DND-41 (cell line): Measurements from ENCODE around the gene LHX5.

Source experiments
- ATAC-seq: fragments of 200-7000 bp; cut with Tn5 transposase; 3 replicates; pipeline ENCODE4 v1.9.1; 2021; ENCODE audit warnings: low read depth; ENCODE audit not compliant: insufficient read depth
- DNase-seq: peaks from one replicate; pipeline ENCODE4 v3.0.0-alpha.2; 2020
- H2AFZ ChIP-seq: 2 replicates; pipeline ENCODE4 v1.6.0; 2012; ENCODE audit warnings: low read depth, low read length
- H3K27ac ChIP-seq: 2 replicates; pipeline ENCODE4 v1.5.1; 2012; ENCODE audit warnings: low read length, inconsistent platforms
- H3K27me3 ChIP-seq: fragments of 200-600 bp; sonication (generic); 2 replicates; pipeline ENCODE4 v1.6.0; 2012; ENCODE audit warnings: low read length, mild to moderate bottlenecking, inconsistent platforms; ENCODE audit not compliant: insufficient read depth, poor library complexity
- H3K36me3 ChIP-seq: 2 replicates; pipeline ENCODE4 v1.5.1; 2012; ENCODE audit warnings: low read length, inconsistent platforms; ENCODE audit not compliant: insufficient read depth
- H3K4me1 ChIP-seq: 2 replicates; pipeline ENCODE4 v1.5.1; 2012; ENCODE audit warnings: mild to moderate bottlenecking, low read length; ENCODE audit not compliant: insufficient read depth
- H3K4me2 ChIP-seq: 2 replicates; pipeline ENCODE4 v1.6.0; 2012; ENCODE audit warnings: mild to moderate bottlenecking, moderate library complexity, low read length, inconsistent platforms; ENCODE audit not compliant: insufficient read depth
- H3K4me3 ChIP-seq, 2 experiments: fragments of 200-600 bp in 1 of 2; shearing (Covaris generic) in 1 of 2; 2 replicates each; pipeline ENCODE4 v1.5.1; 2012 to 2016; ENCODE audit warnings: inconsistent platforms in 2 of 2, low read length in 2 of 2, mild to moderate bottlenecking in 2 of 2, low read depth in 1 of 2, moderate library complexity in 1 of 2
- H3K79me2 ChIP-seq: 2 replicates; pipeline ENCODE4 v1.6.0; 2012; ENCODE audit warnings: low read length, inconsistent platforms; ENCODE audit not compliant: insufficient read depth
- H3K9ac ChIP-seq: 2 replicates; pipeline ENCODE4 v1.6.0; 2012; ENCODE audit warnings: low read depth, mild to moderate bottlenecking, inconsistent platforms, low read length, moderate library complexity
- H3K9me3 ChIP-seq: 2 replicates; pipeline ENCODE4 v1.5.1; 2012; ENCODE audit warnings: low read length, moderate library complexity, mild to moderate bottlenecking, inconsistent platforms; ENCODE audit not compliant: insufficient read depth, severe bottlenecking
- H4K20me1 ChIP-seq: 2 replicates; pipeline ENCODE4 v1.6.0; 2012; ENCODE audit warnings: low read length; ENCODE audit not compliant: insufficient read depth
- CTCF ChIP-seq: IDR thresholded peaks from 2 replicates; pipeline ENCODE4 v1.5.1; 2012; ENCODE audit warnings: borderline replicate concordance, low read length, moderate library complexity, mild to moderate bottlenecking; ENCODE audit not compliant: poor library complexity, severe bottlenecking; ENCODE audit errors: extremely low read depth
- EZH2 ChIP-seq: IDR thresholded peaks from 3 replicates; pipeline ENCODE4 v1.6.1; 2012; ENCODE audit warnings: borderline replicate concordance, low read depth, mild to moderate bottlenecking, moderate library complexity, low read length, inconsistent platforms; ENCODE audit not compliant: severe bottlenecking

LHX5 gene

GRCh38 chr12:113428482-113428881 lies 43.2 kb downstream of the LHX5 start:
- no peak for ATAC-seq
- TF ChIP-seq CTCF (no peak), EZH2 (no peak)

DNA sequence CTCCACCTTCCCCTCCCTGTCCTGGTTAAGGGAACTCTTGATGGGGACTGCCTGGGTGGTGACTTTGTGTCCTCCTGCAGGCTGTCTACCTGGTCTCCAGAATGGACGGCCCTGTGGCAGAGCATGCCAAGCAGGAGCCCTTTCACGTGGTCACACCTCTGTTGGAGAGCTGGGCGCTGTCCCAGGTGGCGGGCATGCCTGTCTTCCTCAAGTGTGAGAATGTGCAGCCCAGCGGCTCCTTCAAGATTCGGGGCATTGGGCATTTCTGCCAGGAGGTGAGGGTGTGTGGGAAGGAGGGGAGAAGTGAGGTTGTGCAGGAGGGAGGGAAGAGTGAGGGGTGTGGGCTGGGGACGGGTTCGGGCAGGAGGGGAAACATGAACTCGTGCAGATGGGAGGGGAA lies 43.8 kb downstream of the LHX5 start:
- no peaks in the 10 kb centered on the region for H3K4me1 ChIP-seq
- no peak for DNase-seq
- H3K4me3 ChIP-seq, result no peak overlapping the region
- TF ChIP-seq CTCF, result no peak
- no peak for TF ChIP-seq EZH2
- no peaks in the 10 kb centered on the region for H3K36me3 ChIP-seq
- H3K4me2 ChIP-seq, result no peak overlapping the region
- H3K79me2 ChIP-seq, result no peaks in the 10 kb centered on the region
- H2AFZ ChIP-seq, result no peak overlapping the region
- no peaks in the 10 kb centered on the region for H3K27me3 ChIP-seq
- H4K20me1 ChIP-seq, result no peaks in the 10 kb centered on the region
- H3K9me3 ChIP-seq, result no peaks in the 10 kb centered on the region
- no peak overlapping the region for H3K27ac ChIP-seq
- no peak for ATAC-seq
- H3K9ac ChIP-seq, result no peak overlapping the region

More at GRCh38 chr12:113428482-113428881, 43.2 kb downstream of the LHX5 start:
- H3K9ac ChIP-seq, result no peak overlapping the region
- no peak overlapping the region for H2AFZ ChIP-seq
- no peaks in the 10 kb centered on the region for H3K79me2 ChIP-seq
- no peak overlapping the region for H3K4me3 ChIP-seq
- no peaks in the 10 kb centered on the region for H4K20me1 ChIP-seq
- DNase-seq, result no peak
- no peak overlapping the region for H3K27ac ChIP-seq
- no peaks in the 10 kb centered on the region for H3K4me1 ChIP-seq
- H3K9me3 ChIP-seq, result no peaks in the 10 kb centered on the region
- H3K27me3 ChIP-seq, result no peaks in the 10 kb centered on the region
- no peaks in the 10 kb centered on the region for H3K36me3 ChIP-seq
- no peak overlapping the region for H3K4me2 ChIP-seq

GRCh38 chr12:113425960-113426453 lies 45.7 kb downstream of the LHX5 start:
- H3K4me2 ChIP-seq, result no peak overlapping the region
- ATAC-seq (no peak), DNase-seq (no peak)
- H4K20me1 ChIP-seq, result no peaks in the 10 kb centered on the region
- H3K4me3 ChIP-seq, result no peak overlapping the region
- no peak overlapping the region for H2AFZ ChIP-seq
- H3K27ac ChIP-seq, result no peak overlapping the region
- no peak overlapping the region for H3K9ac ChIP-seq
- no peaks in the 10 kb centered on the region for H3K9me3 ChIP-seq
- TF ChIP-seq CTCF (no peak), EZH2 (no peak)
- H3K79me2 ChIP-seq, result no peaks in the 10 kb centered on the region
- no peaks in the 10 kb centered on the region for H3K36me3 ChIP-seq
- H3K4me1 ChIP-seq, result 0 out of 2 replicates have a peak, but pooled peaks cover 3% of the 10 kb centered on the region
- H3K27me3 ChIP-seq, result no peaks in the 10 kb centered on the region
